GM19240 (cell line): ENCODE data around the gene NDNF.

Experiments
- DNase-seq: peaks from one replicate; pipeline ENCODE4 v3.0.0; 2011; ENCODE audit warnings: low spot score; ENCODE audit not compliant: insufficient read length

The NDNF gene, protein sequence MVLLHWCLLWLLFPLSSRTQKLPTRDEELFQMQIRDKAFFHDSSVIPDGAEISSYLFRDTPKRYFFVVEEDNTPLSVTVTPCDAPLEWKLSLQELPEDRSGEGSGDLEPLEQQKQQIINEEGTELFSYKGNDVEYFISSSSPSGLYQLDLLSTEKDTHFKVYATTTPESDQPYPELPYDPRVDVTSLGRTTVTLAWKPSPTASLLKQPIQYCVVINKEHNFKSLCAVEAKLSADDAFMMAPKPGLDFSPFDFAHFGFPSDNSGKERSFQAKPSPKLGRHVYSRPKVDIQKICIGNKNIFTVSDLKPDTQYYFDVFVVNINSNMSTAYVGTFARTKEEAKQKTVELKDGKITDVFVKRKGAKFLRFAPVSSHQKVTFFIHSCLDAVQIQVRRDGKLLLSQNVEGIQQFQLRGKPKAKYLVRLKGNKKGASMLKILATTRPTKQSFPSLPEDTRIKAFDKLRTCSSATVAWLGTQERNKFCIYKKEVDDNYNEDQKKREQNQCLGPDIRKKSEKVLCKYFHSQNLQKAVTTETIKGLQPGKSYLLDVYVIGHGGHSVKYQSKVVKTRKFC

DNA sequence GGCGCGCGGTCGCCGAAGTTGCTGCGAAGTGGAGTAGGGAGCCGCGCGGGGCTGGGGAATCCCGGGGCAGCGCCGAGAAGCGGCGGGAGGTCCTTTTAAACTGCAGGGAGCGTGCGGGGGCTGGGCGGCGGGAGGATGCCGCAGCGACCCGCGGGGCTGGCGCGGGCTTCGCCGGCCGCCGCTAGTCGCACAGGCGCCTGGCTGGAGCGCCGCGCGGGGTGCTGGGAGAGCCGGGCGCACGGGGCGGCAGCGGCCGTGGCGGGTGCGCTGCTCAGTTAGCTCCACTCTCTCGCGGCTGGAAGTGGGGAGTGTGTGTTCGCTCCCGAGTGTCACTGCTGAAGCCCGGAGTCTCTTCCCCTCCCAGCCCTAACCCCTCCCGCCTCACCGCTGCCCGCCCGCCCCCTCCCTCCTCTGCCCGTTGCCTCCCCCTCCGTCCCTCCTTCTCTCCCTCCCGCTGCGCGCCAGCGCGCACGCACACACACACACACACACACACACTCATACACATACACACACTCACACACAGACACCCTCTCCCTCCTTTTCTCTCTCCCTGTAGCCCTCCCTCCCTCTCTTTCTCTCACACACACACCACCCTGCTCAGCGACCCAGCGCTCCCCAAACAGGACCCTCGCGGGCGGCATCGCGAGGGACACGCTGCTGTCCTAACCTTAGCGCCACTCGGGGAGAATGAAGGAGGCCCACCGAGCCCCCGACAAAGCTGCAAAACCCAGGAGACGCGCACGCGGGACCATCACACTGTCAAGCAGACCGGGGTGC is at the start of gene NDNF:
Gene NDNF, minus strand, starts transcription at position 312 of the 780 bp plus-strand sequence. CDS start 26,698 bp downstream, outside the sequence.
- no peak for DNase-seq

DNA sequence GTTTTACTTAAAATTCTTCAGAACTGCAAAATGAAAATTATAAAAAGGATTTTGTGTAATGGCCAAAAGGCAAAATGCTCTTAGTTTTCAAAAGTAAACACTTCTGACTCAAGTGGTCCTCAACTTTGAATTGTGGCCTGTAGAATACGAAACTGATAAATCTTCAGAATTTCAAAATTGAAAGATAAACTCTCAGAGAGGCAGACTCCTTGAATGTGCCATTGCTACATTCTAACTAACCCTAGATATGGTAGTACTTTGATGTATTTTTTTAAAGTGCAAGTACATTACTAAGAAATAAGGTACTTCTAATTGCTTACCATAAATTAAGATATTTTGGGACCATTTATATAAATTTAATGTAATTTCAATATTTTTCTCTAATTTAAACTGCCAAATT is 47.4 kb upstream of the NDNF start:
- no peak for DNase-seq

DNA sequence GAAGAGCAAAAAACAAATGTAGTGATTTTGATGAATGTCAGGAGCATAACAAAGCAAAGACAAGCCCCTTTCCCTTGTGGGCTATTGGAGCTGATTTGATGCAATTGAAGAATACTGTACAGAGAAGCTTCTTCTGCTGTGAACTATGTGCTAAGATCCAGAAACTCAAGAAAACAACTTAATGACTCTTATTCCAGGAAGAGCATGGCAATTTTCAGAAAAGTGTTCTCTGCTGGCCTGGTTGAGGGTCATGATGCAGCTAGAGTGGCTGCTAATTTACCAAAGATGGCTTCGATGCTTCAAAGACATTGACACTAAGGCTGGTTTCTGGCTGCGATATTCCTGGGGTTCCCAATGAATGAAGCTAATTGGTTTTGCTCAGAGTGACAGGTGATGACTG is 46.0 kb upstream of the NDNF start:
- DNase-seq, result no peak

DNA sequence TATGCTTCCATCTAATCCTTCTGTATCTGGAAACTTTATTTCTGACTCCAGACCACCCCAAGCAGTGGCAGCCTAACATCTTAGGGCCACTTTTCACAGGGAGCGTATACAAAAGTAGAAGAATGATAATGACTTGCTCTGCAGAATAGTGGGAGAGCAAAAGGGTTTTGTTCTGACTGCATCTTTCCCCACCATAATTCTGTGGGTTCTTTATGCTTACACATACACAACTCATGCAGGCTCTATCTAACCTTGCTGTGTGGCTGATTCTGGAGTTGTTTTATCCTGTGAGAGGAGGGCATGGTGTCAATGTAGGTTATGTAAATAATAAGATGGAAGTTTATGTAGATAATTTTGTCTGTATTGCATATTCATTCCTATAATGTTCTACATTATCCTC is 42.4 kb upstream of the NDNF start:
- no peak for DNase-seq

- DNase-seq, result no peak
Observed at GRCh38 chr4:121112530-121112929, 40.2 kb upstream of the NDNF start.

GRCh38 chr4:121108557-121108956 is 36.2 kb upstream of the NDNF start:
- DNase-seq, result no peak

DNA sequence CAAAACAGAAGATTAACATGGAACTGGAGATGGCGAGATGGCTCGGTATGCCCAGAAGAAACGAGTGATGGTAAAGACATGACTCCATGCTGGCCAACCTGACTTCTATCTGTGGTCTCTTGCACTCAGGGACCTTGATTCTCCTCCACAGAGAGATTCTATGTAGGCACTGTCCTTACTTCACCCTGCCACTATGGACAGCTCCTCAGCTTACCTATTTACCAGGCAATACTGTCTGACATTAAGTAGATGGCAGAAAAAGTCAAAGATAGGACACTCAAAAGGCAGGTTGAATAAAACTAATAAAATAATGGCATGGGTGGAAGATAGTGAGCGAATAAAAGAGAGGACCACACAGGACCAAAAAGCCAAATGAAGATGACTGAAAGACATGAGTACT is 35.2 kb upstream of the NDNF start:
- DNase-seq, result no peak

DNA sequence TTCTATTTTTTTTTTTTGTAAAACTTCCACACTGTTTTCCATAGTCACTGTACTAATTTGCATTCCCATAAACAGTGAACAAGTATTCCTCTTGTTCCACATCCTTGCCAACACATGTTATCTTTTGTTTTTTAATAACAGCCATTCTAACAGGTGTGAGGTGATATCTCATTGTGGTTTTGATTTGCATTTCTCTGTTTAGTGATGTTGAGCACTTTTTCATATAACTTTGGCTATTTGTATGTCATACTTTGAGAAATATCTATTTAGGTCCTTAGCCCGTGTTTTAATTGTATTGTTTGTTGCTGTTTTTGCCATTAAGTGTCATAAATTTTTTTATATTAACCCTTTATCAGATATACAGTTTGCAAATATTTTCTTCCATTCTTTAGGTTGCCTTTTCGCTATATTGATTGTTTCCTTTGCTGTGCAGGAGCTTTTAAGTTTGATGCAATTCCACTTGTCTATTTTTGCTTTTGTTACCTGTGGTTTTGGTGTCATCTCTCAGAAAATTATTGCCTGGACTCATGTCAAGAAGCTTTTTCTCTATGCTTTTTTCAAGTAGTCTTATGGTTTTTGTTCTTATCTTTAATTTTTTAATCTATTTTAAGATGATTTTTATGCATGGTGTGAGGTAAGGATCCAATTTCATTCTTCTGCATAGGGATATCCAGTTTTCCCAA is 27.9 kb upstream of the NDNF start:
- no peak for DNase-seq

DNA sequence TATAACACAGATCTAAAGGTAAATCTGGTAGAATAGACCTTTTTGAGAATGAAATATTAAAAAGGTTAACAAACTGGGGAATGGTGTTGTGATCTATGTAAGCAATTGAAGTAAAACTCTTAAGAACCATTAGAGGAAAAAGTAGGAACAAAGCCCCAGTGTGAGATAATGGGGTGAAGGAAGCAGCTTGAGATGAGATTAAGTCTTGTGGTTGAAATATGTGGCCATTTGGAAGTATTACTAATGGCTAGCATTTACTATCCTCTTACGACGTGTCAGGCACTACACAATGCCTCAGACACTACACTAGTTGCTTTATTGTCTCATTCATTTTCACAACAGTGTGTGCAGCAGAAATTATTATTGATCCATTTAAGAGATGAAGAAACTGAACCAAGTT is 25.9 kb upstream of the NDNF start:
- no peak for DNase-seq

DNA sequence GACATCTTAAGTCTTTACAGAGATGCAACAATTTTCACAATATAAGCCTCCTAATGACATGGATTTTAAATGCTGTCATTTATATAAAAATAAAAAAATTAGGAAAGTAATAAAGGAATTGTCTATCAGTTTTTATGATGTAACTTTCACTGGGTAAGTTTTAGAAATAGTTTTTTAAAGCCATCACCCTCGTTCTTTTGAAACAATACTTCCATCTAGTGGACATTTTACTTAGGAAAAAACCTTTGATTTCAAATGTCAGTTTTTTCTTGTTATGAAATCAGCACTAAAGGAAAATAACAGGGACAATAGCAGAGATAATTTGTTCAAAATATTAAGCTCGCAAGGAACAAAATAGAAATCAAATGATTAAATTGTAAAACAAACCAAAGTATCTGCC is 24.3 kb upstream of the NDNF start:
- no peak for DNase-seq

DNA sequence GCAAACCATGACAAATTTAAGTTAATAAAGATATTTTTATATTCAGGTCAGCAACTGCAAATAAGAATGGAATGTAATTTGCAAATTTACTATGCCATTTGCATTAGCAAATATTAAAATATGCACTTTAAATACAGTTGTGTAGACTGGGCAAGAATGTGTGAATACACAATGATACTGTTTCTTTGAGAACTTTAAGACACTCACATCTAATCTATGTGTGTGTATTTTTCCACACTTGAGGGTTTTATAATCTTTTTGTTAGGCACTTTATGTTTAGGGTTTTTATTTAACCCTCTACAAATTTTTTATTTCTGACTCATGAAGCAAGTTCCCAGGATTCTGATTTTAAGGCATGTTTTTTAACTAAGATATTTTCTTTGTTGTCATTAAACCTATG is 23.9 kb upstream of the NDNF start:
- no peak for DNase-seq

DNA sequence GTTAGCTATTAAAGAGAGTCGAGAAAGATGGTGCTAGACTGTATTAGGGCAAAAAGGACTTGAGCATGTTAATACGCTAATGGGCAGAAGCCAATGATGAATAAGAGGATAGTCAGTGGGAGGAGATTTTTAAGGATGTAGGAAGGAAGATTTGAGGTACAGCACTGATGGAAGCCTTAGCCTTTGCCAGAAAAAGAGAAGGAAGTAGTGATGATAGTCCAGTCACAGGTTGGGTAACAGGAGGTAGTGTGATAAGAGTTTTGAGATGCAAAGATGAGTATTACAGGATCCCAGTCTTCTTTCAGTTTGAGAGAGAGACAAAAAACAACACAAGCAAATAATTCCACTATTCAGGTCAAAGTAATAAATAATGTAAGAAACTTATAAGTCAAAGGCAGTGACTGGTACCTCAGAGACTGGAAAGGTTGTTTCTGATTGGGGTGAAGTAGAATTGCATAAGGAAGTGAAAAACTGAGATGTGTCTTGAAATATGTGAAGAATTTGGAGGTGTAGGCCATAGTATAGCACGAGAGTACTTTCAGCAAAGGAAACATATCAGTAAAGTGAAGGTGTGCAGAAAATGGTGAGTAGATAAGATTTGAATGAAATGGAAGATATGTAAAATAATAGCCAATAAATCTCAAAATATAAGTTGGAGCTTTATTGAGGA is 22.1 kb upstream of the NDNF start:
- no peak for DNase-seq

DNA sequence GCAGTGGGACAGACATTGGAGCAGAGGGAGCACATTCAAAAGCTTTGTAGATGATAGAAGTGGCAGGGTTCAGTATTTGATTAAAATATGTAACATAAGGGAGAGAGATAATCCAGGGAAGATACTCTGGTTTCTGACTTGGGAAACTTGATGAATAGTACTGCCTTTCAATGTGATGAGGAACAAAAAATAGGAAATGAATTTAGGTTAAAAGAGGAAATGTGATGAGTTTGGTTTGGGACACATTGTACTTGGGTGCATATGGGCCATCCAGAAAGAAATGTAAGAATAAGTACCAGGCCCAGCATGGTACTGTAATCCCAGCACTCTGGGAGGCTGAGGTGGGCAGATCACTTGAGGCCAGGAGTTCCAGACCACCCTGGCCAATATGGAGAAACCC is 20.9 kb upstream of the NDNF start:
- DNase-seq, result no peak

GRCh38 chr4:121091941-121092340 is 19.6 kb upstream of the NDNF start:
- DNase-seq, result no peak

DNA sequence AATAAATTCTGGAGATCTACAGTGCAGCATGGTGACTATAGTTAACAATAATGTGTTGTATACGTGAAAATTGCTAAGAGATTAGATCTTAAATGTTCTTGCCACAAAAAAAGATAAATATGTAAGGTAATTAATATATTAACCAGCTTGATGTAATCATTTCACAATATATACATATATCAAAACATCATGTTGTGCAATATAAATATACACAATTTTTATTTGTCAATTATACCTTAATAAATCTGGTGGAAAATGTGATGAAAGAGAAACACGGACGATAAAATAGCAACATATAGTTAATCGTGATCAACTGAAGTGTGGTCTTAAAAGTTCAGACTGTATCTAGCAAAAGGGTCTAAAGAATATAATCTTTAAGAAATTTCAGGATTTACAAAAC is 16.5 kb upstream of the NDNF start:
- no peak for DNase-seq

GRCh38 chr4:121079376-121079775 is 7.0 kb upstream of the NDNF start:
- no peak for DNase-seq

GRCh38 chr4:121077496-121077895 is 5.2 kb upstream of the NDNF start:
- no peak for DNase-seq

- no peak for DNase-seq
Observed at GRCh38 chr4:121076416-121076815, 4.1 kb upstream of the NDNF start.

GRCh38 chr4:121073672-121074381 is 1.5 kb upstream of the NDNF start:
- DNase-seq, result no peak

DNA sequence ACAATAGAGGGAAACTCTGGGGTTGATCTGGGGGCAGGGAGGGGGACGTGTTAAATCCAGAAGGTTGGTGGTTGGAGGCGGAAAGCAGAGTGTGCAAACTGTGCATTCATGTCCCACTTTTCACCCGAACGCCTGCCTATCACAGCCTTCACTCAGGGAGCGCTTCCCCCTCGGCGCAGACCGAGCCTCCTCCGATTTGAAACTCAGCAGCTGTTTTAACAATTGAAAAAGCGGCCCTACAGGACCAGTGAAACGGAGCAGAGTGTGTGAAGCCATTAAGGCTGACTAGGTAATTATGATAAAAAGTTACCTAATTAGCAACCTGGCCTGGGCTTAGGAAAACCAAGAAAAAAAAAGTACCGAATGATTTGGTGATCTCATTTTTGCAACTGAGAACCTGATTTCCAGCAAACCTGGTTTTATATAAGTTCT is 685 bp upstream of the NDNF start:
- DNase-seq, result no peak
